B cell (primary cell): ENCODE measurements around the gene HTR6.

Experiments used
- CTCF ChIP-seq: fragments of 200-600 bp; IDR thresholded peaks from one replicate; pipeline ENCODE4 v1.8.0; 2022; ENCODE audit warnings: antibody characterized with exemption, mild to moderate bottlenecking
- EZH2 ChIP-seq: IDR thresholded peaks from 2 replicates; pipeline ENCODE4 v1.6.1; 2012; ENCODE audit warnings: borderline replicate concordance, low read depth, mild to moderate bottlenecking, moderate library complexity, low read length; ENCODE audit not compliant: insufficient read depth, poor library complexity, severe bottlenecking

- no peak for TF ChIP-seq CTCF
- no peak for TF ChIP-seq EZH2
Measured at GRCh38 chr1:19665186-19665495, 466 bp downstream of the HTR6 start.
